NCI-H2081 treated with DMSO at 0.1 percent for 48 hours (cell line): Measurements from ENCODE around the gene PAIP2B.

ENCODE experiments used
- DNase-seq: peaks from one replicate; lab custom pipeline; 2025; lab: John Stamatoyannopoulos, UW

PAIP2B gene

GRCh38 chr2:71153585-71154224, 73.2 kb downstream of the PAIP2B start:
- DNase-seq, result no peak

- DNase-seq, result no peak
These were observed 75.3 kb downstream of the PAIP2B start for GRCh38 chr2:71151620-71152019.

- no peak for DNase-seq
These were observed 76.7 kb downstream of the PAIP2B start for GRCh38 chr2:71150082-71150816.

GRCh38 chr2:71148506-71149063, 78.3 kb downstream of the PAIP2B start:
- DNase-seq, result no peak

GRCh38 chr2:71143782-71144181, 83.1 kb downstream of the PAIP2B start:
- DNase-seq, result no peak

- no peak for DNase-seq
These were observed 90.7 kb downstream of the PAIP2B start for GRCh38 chr2:71136174-71136573.

- no peak for DNase-seq
These were observed 93.3 kb downstream of the PAIP2B start for GRCh38 chr2:71133603-71134002.
